Type B pancreatic cell (in vitro differentiated cells): ENCODE measurements around the gene CLPTM1. TPM values are rescaled to one million over a fixed set of nuclear protein-coding genes. Genes with fewer than 3 reads are reported as not detected.

ENCODE experiments used
- DNase-seq: peaks from one replicate; pipeline ENCODE4 v3.0.0; 2021; ENCODE audit warnings: mixed read lengths; ENCODE audit not compliant: unreplicated experiment; ENCODE audit errors: extremely low spot score
- H3K27ac Mint-ChIP-seq: 2 replicates; pipeline ENCODE4 v1.8.0; 2021; ENCODE audit warnings: mild to moderate bottlenecking, mixed read lengths
- H3K27me3 Mint-ChIP-seq: 2 replicates; pipeline ENCODE4 v1.8.0; 2021; ENCODE audit warnings: mixed read lengths
- H3K36me3 Mint-ChIP-seq: 2 replicates; pipeline ENCODE4 v1.8.0; 2021; ENCODE audit warnings: mixed read lengths
- H3K4me1 Mint-ChIP-seq: one replicate; pipeline ENCODE4 v1.8.0; 2021; ENCODE audit warnings: mixed read lengths; ENCODE audit not compliant: unreplicated experiment
- H3K4me3 Mint-ChIP-seq: 2 replicates; pipeline ENCODE4 v1.8.0; 2021; ENCODE audit warnings: mild to moderate bottlenecking, mixed read lengths
- H3K9me3 Mint-ChIP-seq: 2 replicates; pipeline ENCODE4 v1.8.0; 2021; ENCODE audit warnings: mixed read lengths
- CTCF ChIP-seq: fragments of 200-600 bp; sonication (generic); conservative IDR thresholded peaks from 2 replicates; pipeline ENCODE4 v1.5.0; 2021; ENCODE audit warnings: antibody characterized with exemption, mild to moderate bottlenecking
- total RNA-seq: library from RNA; stranded (reverse); gene quantifications from 2 replicates; pipeline ENCODE4 v1.2.1, GENCODE V29; 2021; ENCODE audit warnings: low replicate concordance

CLPTM1 gene
- total RNA-seq, 1 donor from 2014 or later = 104 TPM

GRCh38 chr19:44942067-44942571 lies 13.1 kb upstream of the CLPTM1 start, which contains the start of gene APOC4:
Gene APOC4, plus strand, starts transcription at chr19:44942237. Its CDS starts 41 bp downstream, at chr19:44942278.
- H3K36me3 Mint-ChIP-seq = no peaks in the 10 kb centered on the region
- no peak within 1 kb of the TSS for H3K27ac Mint-ChIP-seq
- no peak for TF ChIP-seq CTCF
- H3K4me3 Mint-ChIP-seq = no peak within 1 kb of the TSS
- no peaks in the 10 kb centered on the region for H3K9me3 Mint-ChIP-seq
- no peaks in the 10 kb centered on the region for H3K4me1 Mint-ChIP-seq
- DNase-seq = no peak
- no peaks in the 10 kb centered on the region for H3K27me3 Mint-ChIP-seq

- H3K27ac Mint-ChIP-seq = no peak overlapping the region
- H3K4me1 Mint-ChIP-seq = no peaks in the 10 kb centered on the region
- H3K9me3 Mint-ChIP-seq = no peaks in the 10 kb centered on the region
- DNase-seq = no peak
- no peaks in the 10 kb centered on the region for H3K36me3 Mint-ChIP-seq
- no peaks in the 10 kb centered on the region for H3K27me3 Mint-ChIP-seq
- no peak for TF ChIP-seq CTCF
- H3K4me3 Mint-ChIP-seq = no peak overlapping the region
These were observed 11.4 kb upstream of the CLPTM1 start for GRCh38 chr19:44943801-44944249.

GRCh38 chr19:44947041-44947581 lies 8.1 kb upstream of the CLPTM1 start:
- TF ChIP-seq CTCF = no peak
- no peak overlapping the region for H3K27ac Mint-ChIP-seq
- no peaks in the 10 kb centered on the region for H3K36me3 Mint-ChIP-seq
- no peaks in the 10 kb centered on the region for H3K9me3 Mint-ChIP-seq
- DNase-seq = no peak
- H3K4me1 Mint-ChIP-seq = peaks cover 4% of the 10 kb centered on the region
- H3K4me3 Mint-ChIP-seq = no peak overlapping the region
- no peaks in the 10 kb centered on the region for H3K27me3 Mint-ChIP-seq

GRCh38 chr19:44948237-44948636 lies 6.9 kb upstream of the CLPTM1 start:
- no peak for TF ChIP-seq CTCF
- DNase-seq = no peak
- no peaks in the 10 kb centered on the region for H3K27me3 Mint-ChIP-seq
- no peak overlapping the region for H3K27ac Mint-ChIP-seq
- H3K36me3 Mint-ChIP-seq = no peaks in the 10 kb centered on the region
- H3K9me3 Mint-ChIP-seq = no peaks in the 10 kb centered on the region
- H3K4me3 Mint-ChIP-seq = no peak overlapping the region
- peaks cover 4% of the 10 kb centered on the region for H3K4me1 Mint-ChIP-seq

GRCh38 chr19:44948763-44949374 lies 6.3 kb upstream of the CLPTM1 start:
- no peak for DNase-seq
- TF ChIP-seq CTCF = no peak
- Mint-ChIP-seq H3K4me3 (no peak overlapping the region), H3K4me1 (peaks cover 4% of the 10 kb centered on the region), H3K36me3 (no peaks in the 10 kb centered on the region), H3K27me3 (no peaks in the 10 kb centered on the region), H3K27ac (no peak overlapping the region), H3K9me3 (no peaks in the 10 kb centered on the region)
